Measurements from ENCODE around the gene PCCA.

Gene PCCA

GRCh38 chr13:100273138-100273537, 184.2 kb downstream of the PCCA start:
- Histone ChIP-seq H3K9ac (ENCODE audit: low read length) (no peak overlapping the region), H3K27me3 (ENCODE audit: insufficient read depth, low read length) (no peaks in the 10 kb centered on the region), H4K20me1 (ENCODE audit: insufficient read depth, low read length) (no peaks in the 10 kb centered on the region), H3K36me3 (ENCODE audit: insufficient read depth, low read length) (no peaks in the 10 kb centered on the region), H3K4me1 (ENCODE audit: insufficient read depth, low read length, severe bottlenecking) (no peaks in the 10 kb centered on the region), H3K4me2 (ENCODE audit: low read length) (no peak overlapping the region), H3K27ac (ENCODE audit: low read depth, low read length, poor library complexity, severe bottlenecking) (no peak overlapping the region), H3K79me2 (ENCODE audit: insufficient read depth, low read length) (no peaks in the 10 kb centered on the region), H3K9me3 (ENCODE audit: low read length) (no peaks in the 10 kb centered on the region), H3K4me3 (ENCODE audit: low read depth, low read length, poor library complexity, severe bottlenecking) (no peak overlapping the region), H2AFZ (ENCODE audit: low read length) (no peak overlapping the region), H3F3A (ENCODE audit: insufficient read depth, low read length) (no peaks in the 10 kb centered on the region), H3K9me2 (ENCODE audit: low read depth, low read length) (no peaks in the 10 kb centered on the region)
- TF ChIP-seq, protein P1, sequence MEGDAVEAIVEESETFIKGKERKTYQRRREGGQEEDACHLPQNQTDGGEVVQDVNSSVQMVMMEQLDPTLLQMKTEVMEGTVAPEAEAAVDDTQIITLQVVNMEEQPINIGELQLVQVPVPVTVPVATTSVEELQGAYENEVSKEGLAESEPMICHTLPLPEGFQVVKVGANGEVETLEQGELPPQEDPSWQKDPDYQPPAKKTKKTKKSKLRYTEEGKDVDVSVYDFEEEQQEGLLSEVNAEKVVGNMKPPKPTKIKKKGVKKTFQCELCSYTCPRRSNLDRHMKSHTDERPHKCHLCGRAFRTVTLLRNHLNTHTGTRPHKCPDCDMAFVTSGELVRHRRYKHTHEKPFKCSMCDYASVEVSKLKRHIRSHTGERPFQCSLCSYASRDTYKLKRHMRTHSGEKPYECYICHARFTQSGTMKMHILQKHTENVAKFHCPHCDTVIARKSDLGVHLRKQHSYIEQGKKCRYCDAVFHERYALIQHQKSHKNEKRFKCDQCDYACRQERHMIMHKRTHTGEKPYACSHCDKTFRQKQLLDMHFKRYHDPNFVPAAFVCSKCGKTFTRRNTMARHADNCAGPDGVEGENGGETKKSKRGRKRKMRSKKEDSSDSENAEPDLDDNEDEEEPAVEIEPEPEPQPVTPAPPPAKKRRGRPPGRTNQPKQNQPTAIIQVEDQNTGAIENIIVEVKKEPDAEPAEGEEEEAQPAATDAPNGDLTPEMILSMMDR (IDR thresholded peaks at IDR 0.05; ENCODE audit: low read length) = no peak
- no peak for TF ChIP-seq EZH2 (IDR thresholded peaks at IDR 0.05; ENCODE audit: borderline replicate concordance, low read length)

DNA sequence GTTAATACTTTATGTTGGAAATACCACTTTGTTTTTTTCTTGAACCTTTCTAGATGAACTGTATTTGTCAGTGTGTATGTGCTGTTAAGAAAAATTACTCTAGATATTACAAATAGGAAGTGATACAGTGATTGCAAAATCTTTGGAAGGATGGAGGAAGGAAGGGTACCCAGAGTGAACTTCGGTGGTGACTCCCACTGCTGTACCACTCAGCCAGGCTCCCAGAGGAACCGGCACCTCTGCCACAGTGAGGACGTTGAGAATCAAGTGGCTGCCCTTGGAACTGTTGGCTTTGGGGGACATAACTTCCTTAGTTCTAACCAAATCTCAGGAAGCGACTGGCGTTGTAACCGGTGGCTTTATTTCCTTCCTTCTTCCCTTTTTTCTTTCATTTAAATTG, 184.7 kb downstream of the PCCA start:
- no peak overlapping the region for H3K9ac ChIP-seq (ENCODE audit: low read length)
- no peaks in the 10 kb centered on the region for H3K27me3 ChIP-seq (ENCODE audit: insufficient read depth, low read length)
- H3F3A ChIP-seq (ENCODE audit: insufficient read depth, low read length) = no peaks in the 10 kb centered on the region
- H3K79me2 ChIP-seq (ENCODE audit: insufficient read depth, low read length) = no peaks in the 10 kb centered on the region
- no peak overlapping the region for H3K27ac ChIP-seq (ENCODE audit: low read depth, low read length, poor library complexity, severe bottlenecking)
- TF ChIP-seq, protein P1 (IDR thresholded peaks at IDR 0.05; ENCODE audit: low read length) = no peak
- TF ChIP-seq EZH2 (IDR thresholded peaks at IDR 0.05; ENCODE audit: borderline replicate concordance, low read length) = no peak
- no peaks in the 10 kb centered on the region for H3K36me3 ChIP-seq (ENCODE audit: insufficient read depth, low read length)
- no peak overlapping the region for H3K4me3 ChIP-seq (ENCODE audit: low read depth, low read length, poor library complexity, severe bottlenecking)
- H3K4me2 ChIP-seq (ENCODE audit: low read length) = no peak overlapping the region
- no peaks in the 10 kb centered on the region for H3K9me3 ChIP-seq (ENCODE audit: low read length)
- no peaks in the 10 kb centered on the region for H3K4me1 ChIP-seq (ENCODE audit: insufficient read depth, low read length, severe bottlenecking)
- no peak overlapping the region for H2AFZ ChIP-seq (ENCODE audit: low read length)
- H4K20me1 ChIP-seq (ENCODE audit: insufficient read depth, low read length) = no peaks in the 10 kb centered on the region
- H3K9me2 ChIP-seq (ENCODE audit: low read depth, low read length) = no peaks in the 10 kb centered on the region

GRCh38 chr13:100274942-100275506, 186.1 kb downstream of the PCCA start:
- TF ChIP-seq, protein P1 (IDR thresholded peaks at IDR 0.05; ENCODE audit: low read length) = no peak
- no peak for TF ChIP-seq EZH2 (IDR thresholded peaks at IDR 0.05; ENCODE audit: borderline replicate concordance, low read length)

More at GRCh38 chr13:100274942-100275506, 186.1 kb downstream of the PCCA start:
- Histone ChIP-seq H3K9me2 (ENCODE audit: low read depth, low read length) (no peaks in the 10 kb centered on the region), H3K27me3 (ENCODE audit: insufficient read depth, low read length) (no peaks in the 10 kb centered on the region), H3F3A (ENCODE audit: insufficient read depth, low read length) (no peaks in the 10 kb centered on the region), H3K4me3 (ENCODE audit: low read depth, low read length, poor library complexity, severe bottlenecking) (no peak overlapping the region), H3K79me2 (ENCODE audit: insufficient read depth, low read length) (no peaks in the 10 kb centered on the region), H3K9ac (ENCODE audit: low read length) (no peak overlapping the region), H3K36me3 (ENCODE audit: insufficient read depth, low read length) (no peaks in the 10 kb centered on the region), H3K9me3 (ENCODE audit: low read length) (no peaks in the 10 kb centered on the region), H3K4me1 (ENCODE audit: insufficient read depth, low read length, severe bottlenecking) (no peaks in the 10 kb centered on the region), H3K4me2 (ENCODE audit: low read length) (no peak overlapping the region), H4K20me1 (ENCODE audit: insufficient read depth, low read length) (no peaks in the 10 kb centered on the region), H2AFZ (ENCODE audit: low read length) (no peak overlapping the region), H3K27ac (ENCODE audit: low read depth, low read length, poor library complexity, severe bottlenecking) (no peak overlapping the region)

Data from OCI-LY1 (cell line).